GM04503 (cell line): Measurements from ENCODE around the gene BAD.

Source experiments
- DNase-seq: peaks from one replicate; pipeline ENCODE4 v3.0.0-alpha.2; 2012; ENCODE audit warnings: low read depth

The BAD gene

GRCh38 chr11:64296236-64296635 lies 11.8 kb upstream of the BAD start:
- no peak for DNase-seq

DNA sequence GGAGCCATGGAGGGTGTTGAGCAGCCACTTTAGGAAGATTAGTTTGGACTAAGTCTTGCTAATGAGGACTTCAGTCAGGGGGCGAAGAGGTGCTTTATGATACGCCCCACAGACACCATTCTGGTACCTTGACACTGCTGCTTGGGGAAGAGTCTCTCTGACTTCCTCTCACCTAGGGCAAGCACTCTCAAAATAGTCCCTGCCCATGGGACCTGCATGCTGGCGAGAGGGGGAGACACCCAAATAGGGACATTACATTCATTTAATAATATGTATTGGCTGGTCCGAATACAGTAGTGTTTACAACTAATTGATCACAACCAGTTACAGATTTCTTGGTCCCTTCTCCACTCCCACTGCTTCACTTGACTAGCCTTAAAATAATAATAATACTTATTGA lies 11.3 kb upstream of the BAD start:
- DNase-seq, result no peak

- no peak for DNase-seq
Measured at GRCh38 chr11:64294774-64295173, 10.3 kb upstream of the BAD start.

GRCh38 chr11:64292460-64293254 lies 8.2 kb upstream of the BAD start:
- DNase-seq, result no peak

- no peak for DNase-seq
Measured at GRCh38 chr11:64291752-64292459, 7.4 kb upstream of the BAD start.

DNA sequence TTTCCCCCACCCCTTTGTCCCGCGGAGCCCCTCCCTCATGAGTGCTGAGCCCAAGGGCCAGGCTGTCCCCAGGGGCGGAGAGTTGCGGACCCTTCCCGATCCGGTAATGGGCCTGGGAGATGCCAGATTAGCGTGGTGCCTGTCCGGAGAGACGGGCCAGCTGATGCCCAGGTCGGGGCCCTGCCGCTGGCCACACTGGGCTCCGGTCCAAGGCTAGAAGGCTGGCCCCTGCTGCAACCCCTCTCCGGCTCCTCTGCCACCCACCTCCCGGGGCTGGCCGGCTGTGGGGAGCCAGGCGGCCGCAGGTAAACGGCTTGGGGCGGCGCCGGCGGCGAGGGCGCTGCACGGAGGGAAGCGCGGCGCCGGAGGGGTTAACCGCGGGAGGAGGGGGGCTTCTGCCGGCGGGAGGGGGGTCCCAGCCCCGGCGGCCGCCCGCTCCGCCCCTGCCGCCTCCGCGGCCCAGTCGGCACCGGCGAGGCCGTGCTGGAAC lies 6.8 kb upstream of the BAD start, which contains the start of gene KCNK4:
Gene KCNK4 (plus strand): TSS at position 41 of the 490 bp plus-strand sequence. CDS start 1,717 bp downstream, outside the sequence.
- DNase-seq, result no peak

GRCh38 chr11:64290352-64291261 lies 6.1 kb upstream of the BAD start:
- DNase-seq, result no peak

GRCh38 chr11:64289002-64289564 lies 4.6 kb upstream of the BAD start:
- no peak for DNase-seq

GRCh38 chr11:64288353-64288750 lies 3.9 kb upstream of the BAD start:
- no peak for DNase-seq

DNA sequence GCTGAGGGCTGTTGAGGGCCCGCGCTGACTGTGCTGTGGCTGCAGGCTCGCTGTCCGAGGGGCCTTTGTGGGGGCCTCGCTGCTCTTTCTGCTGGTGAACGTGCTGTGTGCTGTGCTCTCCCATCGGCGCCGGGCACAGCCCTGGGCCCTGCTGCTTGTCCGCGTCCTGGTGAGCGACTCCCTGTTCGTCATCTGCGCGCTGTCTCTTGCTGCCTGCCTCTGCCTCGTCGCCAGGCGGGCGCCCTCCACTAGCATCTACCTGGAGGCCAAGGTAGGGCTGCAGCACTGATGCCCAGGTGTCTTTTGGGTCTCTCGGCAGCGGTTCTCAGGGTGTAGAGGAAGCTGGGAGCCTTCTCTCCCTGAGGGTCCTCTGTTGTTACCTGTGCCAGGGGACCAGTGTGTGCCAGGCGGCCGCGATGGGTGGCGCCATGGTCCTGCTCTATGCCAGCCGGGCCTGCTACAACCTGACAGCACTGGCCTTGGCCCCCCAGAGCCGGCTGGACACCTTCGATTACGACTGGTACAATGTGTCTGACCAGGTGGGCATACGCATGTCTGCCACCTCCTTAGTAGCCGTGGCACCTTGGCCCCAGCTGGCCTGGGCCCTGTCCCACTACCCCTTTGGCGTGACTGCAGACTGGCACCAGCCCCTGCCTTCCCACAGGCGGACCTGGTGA lies 3.3 kb upstream of the BAD start:
- DNase-seq, result no peak

- DNase-seq, result no peak
Measured at GRCh38 chr11:64286801-64287159, 2.3 kb upstream of the BAD start.

GRCh38 chr11:64285885-64286800 lies 1.7 kb upstream of the BAD start:
- no peak for DNase-seq

DNA sequence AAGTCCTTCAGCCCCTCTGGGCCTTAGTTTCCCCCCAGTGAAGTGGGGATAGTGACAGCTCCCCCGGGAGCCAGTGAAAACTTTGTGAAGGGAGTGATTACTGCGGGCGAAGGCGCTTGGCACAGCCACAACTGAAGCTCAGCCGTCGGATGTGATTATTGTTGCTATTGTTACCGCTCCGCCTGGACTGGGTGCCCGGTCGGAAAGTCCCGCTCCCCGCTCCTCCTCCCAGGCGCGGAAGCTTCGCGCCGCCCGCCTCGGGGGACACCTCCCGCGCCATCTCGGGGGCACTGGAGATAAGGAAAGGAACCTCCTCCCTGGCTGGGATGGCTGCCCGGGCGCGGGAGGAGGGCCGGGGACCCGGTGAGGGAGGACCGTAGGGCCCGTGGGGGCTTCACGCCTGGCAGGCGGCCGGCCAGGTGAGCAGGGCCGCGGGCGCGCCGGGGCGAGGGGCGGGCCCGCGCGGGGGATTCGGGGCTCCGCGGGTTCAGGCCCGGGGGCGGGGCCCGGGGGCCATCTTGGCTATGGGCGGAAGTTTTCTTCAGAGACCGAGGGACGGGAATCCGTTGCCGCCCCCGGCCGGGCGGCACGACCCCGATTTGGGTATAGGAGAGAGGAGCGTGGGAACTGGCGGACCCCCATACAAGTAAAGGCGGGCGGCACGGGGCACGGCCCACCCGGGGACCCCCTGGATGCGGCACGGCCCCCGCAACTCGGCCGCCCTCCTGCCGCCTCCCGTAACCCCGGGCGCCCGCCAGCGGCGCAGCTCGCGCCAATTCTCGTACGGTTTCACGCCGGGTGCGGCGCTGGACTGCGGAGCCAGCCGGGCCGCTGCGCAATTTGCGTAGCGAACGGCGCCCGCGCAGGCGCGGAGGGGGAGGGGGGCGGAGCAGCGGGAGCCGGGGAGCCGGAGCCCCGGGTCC lies 758 bp upstream of the BAD start, which contains the start of gene GPR137:
Gene GPR137 (plus strand): TSS at position 887 of the 923 bp plus-strand sequence. CDS start 677 bp downstream, outside the sequence.
- no peak for DNase-seq

DNA sequence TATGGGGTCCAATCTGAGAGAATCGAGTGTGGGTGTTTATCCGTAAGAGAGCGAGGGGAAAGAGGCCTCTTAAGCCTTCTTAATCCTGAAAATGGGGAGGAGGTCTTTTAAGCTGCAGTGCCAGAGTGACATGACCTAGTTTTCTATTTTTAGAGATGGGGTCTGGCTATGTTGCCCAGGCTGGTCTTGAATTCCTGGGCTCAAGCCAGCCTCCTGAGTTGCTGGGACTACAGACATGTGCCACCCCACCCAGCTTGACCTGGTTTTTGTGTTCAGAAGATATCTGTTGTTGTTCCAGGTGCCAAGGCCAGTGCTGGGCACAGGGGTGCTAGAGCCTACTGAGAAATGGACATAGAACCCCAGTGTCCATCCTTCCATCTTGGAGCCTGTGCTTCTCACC lies 1.4 kb downstream of the BAD start:
- DNase-seq, result no peak

DNA sequence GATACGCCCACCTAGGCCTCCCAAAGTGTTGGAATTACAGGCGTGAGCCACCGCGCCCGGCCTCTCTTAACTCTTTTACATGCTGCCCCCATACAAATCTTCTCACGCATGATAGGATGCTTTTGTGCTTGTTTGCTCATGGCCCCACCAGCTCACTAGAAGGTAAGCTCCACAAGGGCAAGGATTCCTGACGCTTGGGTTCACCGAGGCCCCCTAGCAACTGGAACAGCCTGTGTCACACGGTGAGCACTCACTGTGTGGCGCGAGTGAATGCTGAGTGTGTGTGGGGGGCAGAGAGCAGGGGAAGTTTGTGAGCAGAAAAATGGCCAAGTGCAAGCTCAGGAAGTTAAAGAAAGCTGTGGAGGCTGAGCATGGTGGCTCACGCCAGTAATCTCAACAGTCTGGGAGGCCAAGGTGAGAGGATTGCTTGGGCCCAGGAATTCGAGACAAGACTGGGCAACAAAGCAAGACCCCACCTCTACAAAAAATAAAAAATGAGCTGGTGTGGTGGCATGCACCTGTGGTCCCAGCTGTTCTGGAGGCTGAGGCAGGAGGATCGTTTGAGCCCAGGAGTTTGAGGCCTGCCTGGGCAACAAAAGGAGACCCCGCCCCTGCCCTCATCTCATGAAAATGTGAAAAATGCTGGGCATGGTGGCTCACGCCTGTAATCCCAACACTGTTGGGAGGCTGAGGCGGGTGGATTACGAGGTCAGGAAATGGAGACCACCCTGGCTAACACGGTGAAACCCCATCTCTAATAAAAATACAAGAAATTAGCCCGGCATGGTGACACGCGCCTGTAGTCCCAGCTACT lies 2.3 kb downstream of the BAD start:
- no peak for DNase-seq

DNA sequence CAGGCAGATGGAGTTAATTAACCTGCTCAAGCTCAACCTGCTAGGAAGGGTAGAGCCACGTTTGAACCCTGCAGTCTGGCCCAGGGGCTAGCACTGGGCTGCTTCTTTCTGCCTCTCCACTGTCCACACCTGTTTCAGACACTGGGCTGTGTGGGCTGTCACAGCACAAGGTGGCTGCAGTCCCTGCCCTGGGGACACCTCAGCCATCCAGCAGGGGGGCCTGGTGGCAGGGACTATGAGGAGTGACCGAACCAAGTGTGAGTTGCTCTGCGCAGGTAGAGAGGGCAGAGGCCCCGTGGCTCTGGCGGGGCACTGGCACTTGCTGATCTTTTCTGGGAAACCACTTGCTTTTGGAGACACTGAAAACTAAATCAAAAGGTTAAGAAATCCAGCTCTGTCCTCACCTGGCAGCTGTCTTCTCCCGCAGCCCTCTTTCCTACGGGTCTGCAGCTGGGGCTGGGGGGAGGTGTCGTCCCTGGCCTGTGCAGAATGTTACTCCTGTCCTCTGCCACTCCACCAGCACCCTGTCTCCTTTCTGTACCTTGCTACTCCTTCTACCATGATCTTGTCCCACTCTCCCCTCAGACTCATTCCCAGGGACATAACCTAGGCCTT lies 5.8 kb downstream of the BAD start:
- DNase-seq, result no peak

- DNase-seq, result no peak
Measured at GRCh38 chr11:64276653-64277431, 7.6 kb downstream of the BAD start.
